HEK293 (cell line): Measurements from ENCODE around the gene SLC27A2.
"Not testable (repeated sequence)": the region's sequence is repeated elsewhere in the genome, so short reads cannot be mapped to it uniquely, and the experiment has no call there.

Experiments used
- CTCF ChIP-seq: fragments of 450-650 bp; formaldehyde crosslinking; IDR thresholded peaks from 2 replicates; pipeline ENCODE4 v1.5.1; 2016; ENCODE audit warnings: missing biosample characterization, missing genetic modification characterization
- YY1 ChIP-seq: fragments of 450-650 bp; formaldehyde crosslinking; IDR thresholded peaks from 2 replicates; pipeline ENCODE4 v1.5.1; 2018; ENCODE audit warnings: missing biosample characterization, missing genetic modification characterization
- ZBTB10 ChIP-seq: fragments of 450-650 bp; formaldehyde crosslinking; IDR thresholded peaks from 2 replicates; pipeline ENCODE4 v1.5.1; 2016; ENCODE audit warnings: missing biosample characterization, missing genetic modification characterization
- ZNF112 ChIP-seq: fragments of 450-650 bp; formaldehyde crosslinking; IDR thresholded peaks from 2 replicates; pipeline ENCODE4 v1.5.0; 2017; ENCODE audit warnings: missing biosample characterization, missing genetic modification characterization
- ZNF121 ChIP-seq: fragments of 450-650 bp; formaldehyde crosslinking; IDR thresholded peaks from 2 replicates; pipeline ENCODE4 v1.5.1; 2016; ENCODE audit warnings: missing biosample characterization, missing genetic modification characterization
- ZNF140 ChIP-seq: fragments of 450-650 bp; formaldehyde crosslinking; IDR thresholded peaks from 2 replicates; pipeline ENCODE4 v1.5.1; 2016; ENCODE audit warnings: missing biosample characterization, missing genetic modification characterization
- ZNF214 ChIP-seq: fragments of 450-650 bp; formaldehyde crosslinking; IDR thresholded peaks from 2 replicates; pipeline ENCODE4 v1.5.1; 2017; ENCODE audit warnings: missing biosample characterization, mild to moderate bottlenecking, missing genetic modification characterization, borderline replicate concordance
- ZNF274 ChIP-seq, 2 experiments: fragments of 200-500 bp in 1 of 2; fragments of 450-650 bp in 1 of 2; sonication (Bioruptor generic) in 1 of 2; formaldehyde crosslinking in 1 of 2; IDR thresholded peaks; 2 replicates each; pipeline versions ENCODE4 v1.5.1 to v1.6.1; 2014 to 2016; ENCODE audit warnings: borderline replicate concordance in 1 of 2, inconsistent platforms in 1 of 2, low read length in 1 of 2, missing biosample characterization in 1 of 2, missing genetic modification characterization in 1 of 2
- ZNF677 ChIP-seq: fragments of 450-650 bp; IDR thresholded peaks from 2 replicates; pipeline ENCODE4 v1.5.0; 2018; ENCODE audit warnings: missing biosample characterization, mild to moderate bottlenecking, missing genetic modification characterization, moderate library complexity
- ZNF707 ChIP-seq: fragments of 450-650 bp; formaldehyde crosslinking; IDR thresholded peaks from 2 replicates; pipeline ENCODE4 v1.5.1; 2016; ENCODE audit warnings: missing biosample characterization, missing genetic modification characterization
- ZNF76 ChIP-seq: fragments of 450-650 bp; formaldehyde crosslinking; IDR thresholded peaks from 2 replicates; pipeline ENCODE4; 2016; ENCODE audit warnings: low read depth, missing biosample characterization, missing genetic modification characterization, borderline replicate concordance
- TF ChIP-seq, protein P1 (sequence below): fragments of 450-650 bp; formaldehyde crosslinking; IDR thresholded peaks from 2 replicates; pipeline ENCODE4 v1.5.1; 2016; ENCODE audit warnings: missing biosample characterization, missing genetic modification characterization
- TF ChIP-seq, protein P2 (sequence below): fragments of 450-650 bp; formaldehyde crosslinking; IDR thresholded peaks from 2 replicates; pipeline ENCODE4 v1.5.1; 2016; ENCODE audit warnings: missing biosample characterization, missing genetic modification characterization
- TF ChIP-seq, protein P3 (sequence below): fragments of 450-650 bp; formaldehyde crosslinking; IDR thresholded peaks from 2 replicates; pipeline ENCODE4 v1.5.1; 2017; ENCODE audit warnings: missing biosample characterization, missing genetic modification characterization

- TF ChIP-seq ZNF214 (tag by site-specific recombination); CTCF (tag by site-specific recombination); ZNF76; ZNF112 (tag by site-specific recombination); ZNF140 (tag by site-specific recombination); ZBTB10 (tag by site-specific recombination); ZNF121; ZNF274 (IDR thresholded peaks at IDR 0.05; ENCODE audit: low read length); ZNF274 (tag by site-specific recombination; IDR thresholded peaks at IDR 0.05; ENCODE audit: borderline replicate concordance); ZNF707 (tag by site-specific recombination); YY1 (tag by site-specific recombination); ZNF677: not testable (repeated sequence)
- TF ChIP-seq, protein P1, sequence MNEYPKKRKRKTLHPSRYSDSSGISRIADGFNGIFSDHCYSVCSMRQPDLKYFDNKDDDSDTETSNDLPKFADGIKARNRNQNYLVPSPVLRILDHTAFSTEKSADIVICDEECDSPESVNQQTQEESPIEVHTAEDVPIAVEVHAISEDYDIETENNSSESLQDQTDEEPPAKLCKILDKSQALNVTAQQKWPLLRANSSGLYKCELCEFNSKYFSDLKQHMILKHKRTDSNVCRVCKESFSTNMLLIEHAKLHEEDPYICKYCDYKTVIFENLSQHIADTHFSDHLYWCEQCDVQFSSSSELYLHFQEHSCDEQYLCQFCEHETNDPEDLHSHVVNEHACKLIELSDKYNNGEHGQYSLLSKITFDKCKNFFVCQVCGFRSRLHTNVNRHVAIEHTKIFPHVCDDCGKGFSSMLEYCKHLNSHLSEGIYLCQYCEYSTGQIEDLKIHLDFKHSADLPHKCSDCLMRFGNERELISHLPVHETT (tag by site-specific recombination), result not testable (repeated sequence)
- TF ChIP-seq, protein P2, sequence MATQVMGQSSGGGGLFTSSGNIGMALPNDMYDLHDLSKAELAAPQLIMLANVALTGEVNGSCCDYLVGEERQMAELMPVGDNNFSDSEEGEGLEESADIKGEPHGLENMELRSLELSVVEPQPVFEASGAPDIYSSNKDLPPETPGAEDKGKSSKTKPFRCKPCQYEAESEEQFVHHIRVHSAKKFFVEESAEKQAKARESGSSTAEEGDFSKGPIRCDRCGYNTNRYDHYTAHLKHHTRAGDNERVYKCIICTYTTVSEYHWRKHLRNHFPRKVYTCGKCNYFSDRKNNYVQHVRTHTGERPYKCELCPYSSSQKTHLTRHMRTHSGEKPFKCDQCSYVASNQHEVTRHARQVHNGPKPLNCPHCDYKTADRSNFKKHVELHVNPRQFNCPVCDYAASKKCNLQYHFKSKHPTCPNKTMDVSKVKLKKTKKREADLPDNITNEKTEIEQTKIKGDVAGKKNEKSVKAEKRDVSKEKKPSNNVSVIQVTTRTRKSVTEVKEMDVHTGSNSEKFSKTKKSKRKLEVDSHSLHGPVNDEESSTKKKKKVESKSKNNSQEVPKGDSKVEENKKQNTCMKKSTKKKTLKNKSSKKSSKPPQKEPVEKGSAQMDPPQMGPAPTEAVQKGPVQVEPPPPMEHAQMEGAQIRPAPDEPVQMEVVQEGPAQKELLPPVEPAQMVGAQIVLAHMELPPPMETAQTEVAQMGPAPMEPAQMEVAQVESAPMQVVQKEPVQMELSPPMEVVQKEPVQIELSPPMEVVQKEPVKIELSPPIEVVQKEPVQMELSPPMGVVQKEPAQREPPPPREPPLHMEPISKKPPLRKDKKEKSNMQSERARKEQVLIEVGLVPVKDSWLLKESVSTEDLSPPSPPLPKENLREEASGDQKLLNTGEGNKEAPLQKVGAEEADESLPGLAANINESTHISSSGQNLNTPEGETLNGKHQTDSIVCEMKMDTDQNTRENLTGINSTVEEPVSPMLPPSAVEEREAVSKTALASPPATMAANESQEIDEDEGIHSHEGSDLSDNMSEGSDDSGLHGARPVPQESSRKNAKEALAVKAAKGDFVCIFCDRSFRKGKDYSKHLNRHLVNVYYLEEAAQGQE (tag by site-specific recombination), result not testable (repeated sequence)
- TF ChIP-seq, protein P3, sequence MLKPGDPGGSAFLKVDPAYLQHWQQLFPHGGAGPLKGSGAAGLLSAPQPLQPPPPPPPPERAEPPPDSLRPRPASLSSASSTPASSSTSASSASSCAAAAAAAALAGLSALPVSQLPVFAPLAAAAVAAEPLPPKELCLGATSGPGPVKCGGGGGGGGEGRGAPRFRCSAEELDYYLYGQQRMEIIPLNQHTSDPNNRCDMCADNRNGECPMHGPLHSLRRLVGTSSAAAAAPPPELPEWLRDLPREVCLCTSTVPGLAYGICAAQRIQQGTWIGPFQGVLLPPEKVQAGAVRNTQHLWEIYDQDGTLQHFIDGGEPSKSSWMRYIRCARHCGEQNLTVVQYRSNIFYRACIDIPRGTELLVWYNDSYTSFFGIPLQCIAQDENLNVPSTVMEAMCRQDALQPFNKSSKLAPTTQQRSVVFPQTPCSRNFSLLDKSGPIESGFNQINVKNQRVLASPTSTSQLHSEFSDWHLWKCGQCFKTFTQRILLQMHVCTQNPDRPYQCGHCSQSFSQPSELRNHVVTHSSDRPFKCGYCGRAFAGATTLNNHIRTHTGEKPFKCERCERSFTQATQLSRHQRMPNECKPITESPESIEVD (tag by site-specific recombination), result not testable (repeated sequence)
Observed at GRCh38 chr15:50172360-50172895, 9.6 kb upstream of the SLC27A2 start.
